Esophagus muscularis mucosa (tissue), 4 donors: ENCODE results near the gene IL12RB2. TPM values are rescaled to one million over a fixed set of nuclear protein-coding genes. Genes with fewer than 3 reads are reported as not detected.
"Not testable (repeated sequence)": the region's sequence is repeated elsewhere in the genome, so short reads cannot be mapped to it uniquely, and the experiment has no call there.

ENCODE experiments used
- DNase-seq: peaks from one replicate; pipeline ENCODE4 v3.0.0-alpha.2; 2017; ENCODE audit errors: extremely low spot score
- H3K27ac ChIP-seq, 4 donors: fragments of 200-600 bp; sonication (generic); replicated peaks in 1 of 4; 1 replicate in 3 of 4; 2 replicates in 1 of 4; pipeline ENCODE4 v1.5.1; 2016 to 2019; ENCODE audit warnings: mild to moderate bottlenecking in 1 of 4
- H3K27me3 ChIP-seq, 4 donors: fragments of 200-600 bp; sonication (generic); one replicate each; pipeline versions ENCODE4 v1.5.1 to v1.6.0; 2016 to 2019
- H3K36me3 ChIP-seq, 4 donors: fragments of 200-600 bp; sonication (generic); one replicate each; pipeline ENCODE4 v1.5.1; 2016 to 2019
- H3K4me1 ChIP-seq, 4 donors: fragments of 200-600 bp; sonication (generic); one replicate each; pipeline ENCODE4 v1.5.1; 2016 to 2019
- H3K4me3 ChIP-seq, 4 donors: fragments of 200-600 bp; sonication (generic); 1 replicate in 2 of 4; 2 replicates in 2 of 4; pipeline ENCODE4 v1.5.1; 2016 to 2019; ENCODE audit warnings: mild to moderate bottlenecking in 4 of 4, moderate library complexity in 1 of 4
- H3K9me3 ChIP-seq, 4 donors: fragments of 200-600 bp; sonication (generic); 1 replicate in 3 of 4; 2 replicates in 1 of 4; pipeline ENCODE4 v1.5.1; 2016 to 2019
- CTCF ChIP-seq, 3 experiments: fragments of 200-600 bp in 2 of 3; fragments of 450-650 bp in 1 of 3; sonication (generic) in 2 of 3; IDR thresholded peaks; one replicate each; pipeline ENCODE4 v1.5.1; 2017 to 2019; ENCODE audit warnings: antibody characterized with exemption in 3 of 3, mild to moderate bottlenecking in 2 of 3, moderate library complexity in 1 of 3
- EP300 ChIP-seq: sonication (generic); formaldehyde crosslinking; IDR thresholded peaks from one replicate; pipeline ENCODE4 v1.6.1; 2017; ENCODE audit warnings: antibody characterized with exemption
- POLR2A ChIP-seq: fragments of 450-650 bp; IDR thresholded peaks from one replicate; pipeline ENCODE4 v1.6.1; 2017; ENCODE audit warnings: antibody characterized with exemption, moderate library complexity, mild to moderate bottlenecking, low read depth
- POLR2AphosphoS5 ChIP-seq, 2 donors: sonication (generic); formaldehyde crosslinking; IDR thresholded peaks; one replicate each; pipeline ENCODE4 v1.6.1; 2017; ENCODE audit warnings: antibody characterized with exemption in 2 of 2
- WGBS: methylation state at CpG from one replicate; pipeline ENCODE4 v1.1.5; 2018; 5-methylcytosine and 5-hydroxymethylcytosine counted together
- intact Hi-C: fragments of 100-400 bp; cut with DNase I; formaldehyde crosslinking; loops from one replicate; pipeline ENCODE4 v1.15.1; 2023
- total RNA-seq, 4 donors: library from RNA; depleted of rRNA; stranded (reverse); fragments of >200 nt; gene quantifications; one replicate each; pipeline versions ENCODE4 v1.1.0 to v1.2.1, GENCODE V29; 2016

IL12RB2 gene
- total RNA-seq, 4 donors from 2014 or later = 0.29 to 1.3 (median 0.65) TPM; not detected in 1

GRCh38 chr1:67404212-67404620, 96.5 kb downstream of the IL12RB2 start:
- Histone ChIP-seq H3K36me3 (peaks cover 0 to 7% (median 0%) of the 10 kb centered on the region in 4 donors), H3K9me3 (no peaks in the 10 kb centered on the region), H3K4me1 (peaks cover 0 to 6% (median 1%) of the 10 kb centered on the region in 4 donors), H3K27ac (no peak overlapping the region), H3K4me3 (no peak overlapping the region), H3K27me3 (no peaks in the 10 kb centered on the region)
- DNase-seq = no peak
- intact Hi-C loops = no loop called here
- 80% methylated on average over 5 of the region's 5 CpGs for WGBS
- no peak for TF ChIP-seq POLR2A
- no peak for TF ChIP-seq CTCF (IDR thresholded peaks at IDR 0.05)
- TF ChIP-seq EP300 = no peak
- no peak for TF ChIP-seq POLR2AphosphoS5 (IDR thresholded peaks at IDR 0.05)

- TF ChIP-seq POLR2AphosphoS5 (IDR thresholded peaks at IDR 0.05) (no peak), EP300 (no peak), POLR2A (no peak), CTCF (IDR thresholded peaks at IDR 0.05) (no peak)
- Histone ChIP-seq H3K27me3 (no peaks in the 10 kb centered on the region), H3K4me3 (no peak overlapping the region), H3K36me3 (peaks cover 0 to 16% (median 6%) of the 10 kb centered on the region in 4 donors), H3K4me1 (peaks cover 0 to 6% (median 1%) of the 10 kb centered on the region in 4 donors), H3K27ac (peak overlapping the region in 1 of 4 donors; percentile 47), H3K9me3 (no peaks in the 10 kb centered on the region)
- WGBS = 64% methylated on average over 3 of the region's 3 CpGs
- no peak for DNase-seq
- intact Hi-C loops = no loop called here
Measured at GRCh38 chr1:67405473-67406245, 98.0 kb downstream of the IL12RB2 start.

- intact Hi-C loops = no loop called here
- H3K27ac ChIP-seq = peak overlapping the region in 1 of 4 donors; percentile 10
- peaks cover 0 to 34% (median 21%) of the 10 kb centered on the region in 4 donors for H3K36me3 ChIP-seq
- DNase-seq = no peak
- no peaks in the 10 kb centered on the region for H3K9me3 ChIP-seq
- no peak overlapping the region for H3K4me3 ChIP-seq
- H3K4me1 ChIP-seq = peaks cover 0 to 6% (median 1%) of the 10 kb centered on the region in 4 donors
- no peaks in the 10 kb centered on the region for H3K27me3 ChIP-seq
- WGBS = 70% methylated on average over 5 of the region's 5 CpGs
- TF ChIP-seq POLR2AphosphoS5 (IDR thresholded peaks at IDR 0.05) (no peak), POLR2A (no peak), EP300 (no peak), CTCF (IDR thresholded peaks at IDR 0.05) (no peak)
Measured at GRCh38 chr1:67407498-67407897, 99.8 kb downstream of the IL12RB2 start.

- peaks cover 0 to 6% (median 1%) of the 10 kb centered on the region in 4 donors for H3K4me1 ChIP-seq
- H3K9me3 ChIP-seq = no peaks in the 10 kb centered on the region
- no peaks in the 10 kb centered on the region for H3K27me3 ChIP-seq
- TF ChIP-seq POLR2A (no peak), CTCF (IDR thresholded peaks at IDR 0.05) (no peak), EP300 (no peak), POLR2AphosphoS5 (IDR thresholded peaks at IDR 0.05) (no peak)
- H3K27ac ChIP-seq = peak overlapping the region in 2 of 4 donors; percentile 10 to 24
- 97% methylated on average over 1 of the region's 1 CpG for WGBS
- no peak for DNase-seq
- H3K36me3 ChIP-seq = peaks cover 3 to 39% (median 26%) of the 10 kb centered on the region in 4 donors
- no peak overlapping the region for H3K4me3 ChIP-seq
- intact Hi-C loops = no loop called here
Measured at GRCh38 chr1:67408148-67408547, 100.5 kb downstream of the IL12RB2 start.

GRCh38 chr1:67413101-67413500, 105.4 kb downstream of the IL12RB2 start:
- Histone ChIP-seq H3K36me3 (peaks cover 31 to 85% (median 73%) of the 10 kb centered on the region in 4 donors), H3K4me1 (peaks cover 0 to 17% (median 13%) of the 10 kb centered on the region in 4 donors)
- DNase-seq, H3K4me3 ChIP-seq, H3K27me3 ChIP-seq, intact Hi-C loops, H3K9me3 ChIP-seq, H3K27ac ChIP-seq: not testable (repeated sequence)
- WGBS = 81% methylated on average over 2 of the region's 2 CpGs
